Testis (tissue), 3 donors: Measurements from ENCODE around the gene ANO10. TPM values are rescaled to one million over a fixed set of nuclear protein-coding genes. Genes with fewer than 3 reads are reported as not detected.

Source experiments
- DNase-seq: peaks from one replicate; pipeline ENCODE4 v3.0.0-alpha.2; 2019
- H3K27ac ChIP-seq, 2 donors: fragments of 200-600 bp; sonication (generic); one replicate each; pipeline ENCODE4 v1.5.1; 2019
- H3K27me3 ChIP-seq: fragments of 200-600 bp; sonication (generic); one replicate; pipeline ENCODE4 v1.5.1; 2019
- H3K36me3 ChIP-seq: fragments of 200-600 bp; sonication (generic); one replicate; pipeline ENCODE4 v1.5.1; 2017; ENCODE audit warnings: low read depth; ENCODE audit errors: missing control alignments
- H3K4me1 ChIP-seq: fragments of 200-600 bp; sonication (generic); one replicate; pipeline ENCODE4 v1.5.1; 2019
- H3K4me3 ChIP-seq, 2 donors: fragments of 200-600 bp; sonication (generic); one replicate each; pipeline ENCODE4 v1.5.1; 2017 to 2019
- H3K9me3 ChIP-seq: fragments of 200-600 bp; sonication (generic); one replicate; pipeline ENCODE4 v1.5.1; 2017
- CTCF ChIP-seq, 3 experiments: fragments of 450-650 bp in 2 of 3; fragments of 200-600 bp in 1 of 3; sonication (generic) in 1 of 3; IDR thresholded peaks; one replicate each; pipeline ENCODE4 v1.5.1; 2016 to 2019; ENCODE audit warnings: antibody characterized with exemption in 3 of 3, mild to moderate bottlenecking in 2 of 3, moderate library complexity in 1 of 3
- POLR2A ChIP-seq: fragments of 450-650 bp; IDR thresholded peaks from one replicate; pipeline ENCODE4 v1.6.1; 2017; ENCODE audit warnings: antibody characterized with exemption, mild to moderate bottlenecking, moderate library complexity
- WGBS, 2 donors: methylation state at CpG; one replicate each; pipeline ENCODE4 v1.1.5; 2018; 5-methylcytosine and 5-hydroxymethylcytosine counted together
- intact Hi-C: fragments of 100-400 bp; cut with DNase I; formaldehyde crosslinking; loops from one replicate; pipeline ENCODE4 v1.15.1; 2023; ENCODE audit warnings: low total_unique reads
- polyA plus RNA-seq: library from polyadenylated mRNA; stranded (reverse); fragments of 350-450 nt; fragmentation: Illumina TruSeq; extraction: RNeasy Lipid Tissue Mini Kit (QIAGEN cat#74804); gene quantifications from one replicate; pipeline ENCODE4 v1.2.3, GENCODE V29; 2014; ENCODE audit warnings: low read depth, low replicate concordance; ENCODE audit not compliant: insufficient read depth
- total RNA-seq, 2 donors: library from RNA; depleted of rRNA; stranded (reverse); fragments of >200 nt; gene quantifications; one replicate each; pipeline ENCODE4 v1.2.3, GENCODE V29; 2016

The ANO10 gene
- total and polyA plus RNA-seq, 3 donors from 2014 or later: 19.9 to 26.3 (median 25.0) TPM

DNA sequence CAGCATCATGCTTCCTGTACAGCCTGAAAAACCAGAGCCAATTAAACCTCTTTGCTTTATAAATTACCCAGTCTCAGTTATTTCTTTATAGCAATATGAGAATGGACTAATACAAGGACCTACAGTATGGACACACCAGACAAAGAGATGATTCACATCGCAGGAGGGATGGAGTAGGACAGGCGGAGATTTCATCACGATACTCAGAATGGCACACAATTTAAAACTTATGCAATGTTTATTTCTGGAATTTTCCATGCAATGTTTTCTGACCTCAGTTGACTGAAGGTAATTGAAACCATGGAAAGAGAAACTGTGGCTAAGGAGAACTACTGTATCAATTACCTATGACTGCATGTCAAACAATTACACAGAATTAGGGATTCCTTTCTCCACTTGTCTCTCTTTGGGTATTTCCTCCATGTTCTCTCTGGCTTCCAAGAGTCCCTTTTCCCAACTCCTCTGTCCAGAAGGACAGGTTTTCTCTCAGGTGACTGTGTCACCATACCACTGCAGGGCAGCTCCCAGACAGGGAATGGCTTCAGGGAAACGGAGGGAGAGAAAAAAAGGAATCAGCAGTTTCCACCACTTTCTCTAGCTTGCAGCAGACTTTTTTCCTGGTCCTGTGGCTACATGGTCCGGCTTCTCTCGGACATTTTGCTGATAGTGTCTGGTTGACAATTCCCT, 3.0 kb upstream of the ANO10 start:
- no peak overlapping the region for H3K4me3 ChIP-seq
- no peaks in the 10 kb centered on the region for H3K4me1 ChIP-seq
- TF ChIP-seq CTCF (IDR thresholded peaks at IDR 0.05) (no peak), POLR2A (no peak)
- no peak for DNase-seq
- H3K36me3 ChIP-seq: no peaks in the 10 kb centered on the region
- WGBS, 2 donors: 92 to 94% methylated on average over 6 of the region's 6 CpGs
- no peaks in the 10 kb centered on the region for H3K9me3 ChIP-seq
- H3K27ac ChIP-seq: no peak overlapping the region
- intact Hi-C loops: no loop called here
- no peaks in the 10 kb centered on the region for H3K27me3 ChIP-seq

GRCh38 chr3:43620831-43621655, 768 bp downstream of the ANO10 start:
- TF ChIP-seq POLR2A (no peak), CTCF (IDR thresholded peaks at IDR 0.05) (no peak)
- intact Hi-C loops: no loop called here
- peak; percentile 57 for DNase-seq
- H3K9me3 ChIP-seq: no peaks in the 10 kb centered on the region
- 7 to 8% methylated on average over 24 of the region's 24 CpGs for WGBS, 2 donors
- no peaks in the 10 kb centered on the region for H3K36me3 ChIP-seq
- H3K4me1 ChIP-seq: no peaks in the 10 kb centered on the region
- H3K27ac ChIP-seq: peak overlapping the region; percentile 85 to 86
- peak overlapping the region; percentile 89 to 98 for H3K4me3 ChIP-seq
- no peaks in the 10 kb centered on the region for H3K27me3 ChIP-seq

DNA sequence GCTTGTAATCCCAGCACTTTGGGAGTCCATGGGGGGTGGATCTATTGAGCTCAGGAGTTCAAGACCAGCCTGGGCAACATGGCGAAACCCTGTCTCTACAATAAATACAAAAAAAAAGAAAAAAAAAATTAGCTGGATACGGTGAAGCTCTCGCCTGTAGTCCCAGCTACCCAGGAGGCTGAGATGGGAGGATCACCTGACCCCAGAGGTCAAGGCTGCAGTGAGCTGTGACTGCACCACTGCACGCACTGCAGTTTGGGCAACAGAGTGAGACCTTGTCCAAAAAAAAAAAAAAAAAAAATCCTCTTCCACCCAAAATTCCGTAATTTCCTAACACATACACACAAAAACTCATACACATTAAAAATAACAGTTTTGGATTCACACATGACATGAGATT, 2.2 kb downstream of the ANO10 start:
- no peak overlapping the region for H3K27ac ChIP-seq
- DNase-seq: no peak
- 85 to 88% methylated on average over 5 of the region's 5 CpGs for WGBS, 2 donors
- no peaks in the 10 kb centered on the region for H3K9me3 ChIP-seq
- H3K36me3 ChIP-seq: no peaks in the 10 kb centered on the region
- H3K4me1 ChIP-seq: no peaks in the 10 kb centered on the region
- no peak overlapping the region for H3K4me3 ChIP-seq
- intact Hi-C loops: no loop called here
- no peaks in the 10 kb centered on the region for H3K27me3 ChIP-seq
- TF ChIP-seq POLR2A: no peak
- no peak for TF ChIP-seq CTCF (IDR thresholded peaks at IDR 0.05)

DNA sequence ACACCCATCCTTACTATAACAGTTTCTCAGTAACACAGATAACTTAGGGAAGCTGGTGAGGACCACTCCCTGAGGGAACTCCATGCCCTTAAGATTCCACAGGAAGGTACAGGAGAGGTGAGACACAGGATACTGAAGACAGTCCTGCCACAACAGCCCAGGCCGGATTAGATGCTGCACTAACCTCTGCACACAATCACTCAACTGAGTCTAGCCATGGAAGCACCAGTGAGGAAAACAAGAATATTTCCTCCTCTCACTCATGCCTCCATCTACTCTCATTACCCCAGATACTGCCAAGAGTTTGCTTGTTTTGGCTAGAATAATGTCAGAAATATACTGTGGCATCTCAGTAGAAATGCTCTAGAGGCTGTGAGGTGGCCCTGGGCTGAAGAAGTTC, 3.7 kb downstream of the ANO10 start:
- no peak for TF ChIP-seq POLR2A
- TF ChIP-seq CTCF (IDR thresholded peaks at IDR 0.05): no peak
- Histone ChIP-seq H3K4me3 (no peak overlapping the region), H3K4me1 (no peaks in the 10 kb centered on the region), H3K27me3 (no peaks in the 10 kb centered on the region), H3K36me3 (no peaks in the 10 kb centered on the region), H3K27ac (no peak overlapping the region), H3K9me3 (no peaks in the 10 kb centered on the region)
- intact Hi-C loops: no loop called here
- no peak for DNase-seq
- 95 to 100% methylated on average over 1 of the region's 1 CpG for WGBS, 2 donors
